Measurements from ENCODE around the gene ASPRV1. TPM values are rescaled to one million over a fixed set of nuclear protein-coding genes. Genes with fewer than 3 reads are reported as not detected.

ASPRV1 gene
- polyA plus RNA-seq, 2 of the 4 experiments (the other 2 are of a cell fraction) = 0.36 TPM

GRCh38 chr2:69931832-69932595 lies 29.4 kb downstream of the ASPRV1 start:
- H3K4me2 ChIP-seq = no peak overlapping the region

GRCh38 chr2:69926849-69927515 lies 34.4 kb downstream of the ASPRV1 start:
- ChIA-PET CTCF (interaction anchor here (0.6 kb wide), 1 partner anchor 80 kb away, joined by 4 read pairs; no protein-coding TSS in a partner anchor), POLR2A (no interaction called here)
- H3K4me1 ChIP-seq = no peaks in the 10 kb centered on the region
- no peak overlapping the region for H3K4me3 ChIP-seq
- WGBS (ENCODE audit: missing lambda C conversion rate) = 73% methylated on average over 3 of the region's 3 CpGs
- DNase-seq (ENCODE audit: low read depth in 1 of 2, low spot score in 1 of 2) = no peak
- no peak overlapping the region for H3K27ac ChIP-seq
- FAIRE-seq = no peak
- no peak overlapping the region for H3K4me2 ChIP-seq
- no peaks in the 10 kb centered on the region for H3K9me3 ChIP-seq
- ATAC-seq = no peak
- TF ChIP-seq JUNB (IDR thresholded peaks at IDR 0.05) (no peak), BHLHE40 (IDR thresholded peaks at IDR 0.05; ENCODE audit: low read depth, low read length) (no peak), MAX (IDR thresholded peaks at IDR 0.05) (no peak), KDM1A (IDR thresholded peaks at IDR 0.05; ENCODE audit: low read depth) (no peak), CBX8 (IDR thresholded peaks at IDR 0.05) (no peak), JUN (IDR thresholded peaks at IDR 0.05) (no peak), RNF2 (IDR thresholded peaks at IDR 0.05; ENCODE audit: borderline replicate concordance, low read depth) (no peak), FOSL2 (IDR thresholded peaks at IDR 0.05) (no peak), FOSL2 (CRISPR knock-in tag; IDR thresholded peaks at IDR 0.05) (no peak)

More at GRCh38 chr2:69931832-69932595, 29.4 kb downstream of the ASPRV1 start:
- DNase-seq (ENCODE audit: low read depth in 1 of 2, low spot score in 1 of 2) (no peak), FAIRE-seq (no peak), ATAC-seq (no peak)
- H3K4me1 ChIP-seq = peaks cover 23% of the 10 kb centered on the region; the same call in 2 of the 3 replicates
- ChIA-PET POLR2A (interaction anchor here (1.1 kb wide), 1 partner anchor 17 kb away, joined by 5 read pairs; the partner anchor contains the start of gene MXD1), CTCF (interaction anchor here (1.0 to 4.0 kb wide), 5 partner anchors 9 to 207 kb away, joined by 5 to 22 read pairs (median 8); partner anchors contain the start of gene MXD1)
- peak overlapping the region in 1 of 2 experiments; percentile 25; a peak in 2 of 6 replicates for H3K27ac ChIP-seq
- no peaks in the 10 kb centered on the region for H3K9me3 ChIP-seq
- TF ChIP-seq TFCP2L1 (CRISPR knock-in tag; IDR thresholded peaks at IDR 0.05) (no peak), EP300 (IDR thresholded peaks at IDR 0.05) (no peak), MAZ (IDR thresholded peaks at IDR 0.05; ENCODE audit: borderline replicate concordance, low read depth, low read length) (no peak), FOSB (CRISPR knock-in tag; IDR thresholded peaks at IDR 0.05) (no peak), ZSCAN20 (CRISPR knock-in tag; IDR thresholded peaks at IDR 0.05) (no peak)
- WGBS (ENCODE audit: missing lambda C conversion rate) = 93% methylated on average over 7 of the region's 7 CpGs
- no peak overlapping the region for H3K4me3 ChIP-seq

- Histone ChIP-seq H3K9me3 (no peaks in the 10 kb centered on the region), H3K4me1 (peaks cover 3% of the 10 kb centered on the region; the same call in 2 of the 3 replicates), H3K4me2 (no peak overlapping the region), H3K4me3 (no peak overlapping the region), H3K27ac (no peak overlapping the region)
- POLR2A ChIA-PET = interaction anchor here (0.7 to 2.0 kb wide), 2 partner anchors 9 to 268 kb away, joined by 4 to 8 read pairs; partner anchors contain the start of genes C2orf42 and MXD1
- ATAC-seq (no peak), DNase-seq (ENCODE audit: low read depth in 1 of 2, low spot score in 1 of 2) (no peak), FAIRE-seq (no peak)
- CTCF ChIA-PET = interaction anchor here (0.6 to 2.0 kb wide), 7 partner anchors 10 to 220 kb away, joined by 3 to 12 read pairs (median 6); no protein-coding TSS in a partner anchor
- TF ChIP-seq RCOR1 (IDR thresholded peaks at IDR 0.05; ENCODE audit: low read depth, low read length) = no peak
- no peak for TF ChIP-seq E2F6 (IDR thresholded peaks at IDR 0.05; ENCODE audit: borderline replicate concordance, low read depth)
- no peak for TF ChIP-seq RAD21 (conservative IDR thresholded peaks at IDR 0.05 in 1 of 2, IDR thresholded peaks at IDR 0.05 in 1 of 2)
- no peak for TF ChIP-seq MAX (IDR thresholded peaks at IDR 0.05)
- TF ChIP-seq NR3C1 (IDR thresholded peaks at IDR 0.05) = no peak
- no peak for TF ChIP-seq ZC3H11A (IDR thresholded peaks at IDR 0.05)
- WGBS (ENCODE audit: missing lambda C conversion rate) = 91% methylated on average over 3 of the region's 3 CpGs
These were observed 38.3 kb downstream of the ASPRV1 start for GRCh38 chr2:69923116-69923515.
